GM21825 (cell line): ENCODE data around the gene BBS9.
"Not testable (repeated sequence)": the region's sequence is repeated elsewhere in the genome, so short reads cannot be mapped to it uniquely, and the experiment has no call there.

Experiments
- ATAC-seq: cut with Tn5 transposase; IDR thresholded peaks from one replicate; pipeline ENCODE4 v1.9.1; 2021; ENCODE audit warnings: mild to moderate bottlenecking, moderate library complexity; ENCODE audit not compliant: unreplicated experiment

BBS9 gene

DNA sequence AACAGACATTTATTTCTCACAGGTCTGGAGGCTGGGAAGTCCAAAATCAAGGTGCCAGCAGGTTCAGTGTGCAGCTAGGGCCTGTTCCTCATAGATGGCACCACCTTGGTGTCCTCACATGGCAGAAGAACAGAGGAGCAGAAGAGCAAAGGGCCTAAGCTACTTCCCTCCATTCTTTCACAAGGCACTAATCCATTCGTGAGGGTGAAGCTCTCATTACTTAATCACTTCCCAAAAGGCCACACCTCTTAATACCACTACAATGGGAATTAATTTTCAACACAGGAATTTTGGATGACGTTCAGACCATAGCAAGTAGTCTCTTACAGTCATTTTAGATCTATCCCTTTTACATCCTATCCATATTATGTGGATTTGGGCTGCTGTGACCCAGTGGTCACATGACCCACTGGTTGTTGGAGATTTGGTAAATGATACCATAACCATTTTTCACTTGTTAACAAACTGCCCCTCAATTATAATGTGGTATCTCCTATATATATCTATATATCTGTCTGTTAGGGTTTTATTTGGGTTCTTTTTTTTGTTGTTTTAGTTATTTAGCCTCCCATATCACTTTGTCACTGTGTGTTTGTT, 63.4 kb downstream of the BBS9 start:
- ATAC-seq, result no peak

DNA sequence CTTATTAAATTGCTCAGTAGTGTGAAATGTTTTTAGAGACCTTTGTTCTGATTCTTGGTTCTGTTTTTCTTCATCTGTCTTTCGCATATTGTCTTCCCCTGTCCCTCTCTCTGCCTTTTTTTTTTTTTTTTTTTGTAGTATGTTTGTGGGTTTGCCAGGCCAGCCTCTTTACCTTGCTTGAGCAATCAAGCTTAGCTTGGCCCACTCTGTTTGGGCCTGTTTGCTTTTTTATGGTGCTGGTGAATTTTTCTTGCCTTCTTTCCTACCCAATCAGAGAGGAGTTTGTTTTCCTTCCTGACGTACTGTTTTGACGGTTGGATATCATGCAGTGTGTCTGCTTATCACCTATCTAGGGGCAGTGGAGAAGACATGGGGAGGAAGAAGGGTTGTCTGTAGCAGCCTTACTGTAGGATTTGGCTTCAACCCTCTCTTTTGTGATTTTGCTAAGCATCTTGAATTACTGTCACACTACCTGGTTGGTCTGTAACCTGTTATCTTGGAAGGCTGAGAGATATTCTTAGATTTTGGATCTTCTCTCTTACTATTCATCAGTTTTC, 64.0 kb downstream of the BBS9 start:
- peak; percentile 47 for ATAC-seq

DNA sequence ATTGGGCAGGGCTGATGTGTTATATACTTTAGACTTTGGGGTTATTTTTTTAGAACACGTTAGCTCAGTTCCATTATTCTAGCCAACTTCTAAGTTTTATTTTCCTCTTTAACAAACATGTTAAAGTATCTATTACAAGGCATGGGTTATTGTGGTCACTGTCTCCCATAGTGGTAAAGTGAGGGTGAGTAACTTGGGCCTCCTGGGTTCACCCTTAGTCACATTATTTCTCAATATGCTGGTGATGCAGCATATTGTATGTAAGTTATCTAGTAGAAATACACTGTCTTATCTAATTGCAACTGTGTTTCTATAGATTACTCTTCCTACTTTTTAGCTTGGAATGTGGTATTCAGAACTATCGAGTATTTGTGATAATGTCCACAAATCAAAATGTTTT, 65.9 kb downstream of the BBS9 start:
- ATAC-seq, result no peak

DNA sequence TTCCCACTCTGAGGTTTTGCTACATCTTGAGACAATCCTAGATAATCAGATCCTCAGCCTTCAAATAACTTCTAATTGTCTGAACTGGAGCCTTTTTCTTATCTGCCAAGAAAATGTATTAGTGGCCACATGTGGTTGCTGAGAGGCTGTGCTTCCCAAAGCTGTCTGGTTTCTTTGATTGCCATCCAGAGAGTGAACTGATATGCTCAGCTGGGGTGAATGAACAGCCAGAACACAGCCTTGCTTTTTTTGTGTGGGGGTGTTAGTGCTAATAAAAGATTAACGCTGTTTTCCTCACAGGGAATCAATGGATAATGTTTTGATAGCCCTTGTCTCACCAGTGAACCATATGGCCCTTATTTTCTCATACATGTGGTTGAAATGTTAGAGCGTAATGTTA, 66.9 kb downstream of the BBS9 start:
- no peak for ATAC-seq

DNA sequence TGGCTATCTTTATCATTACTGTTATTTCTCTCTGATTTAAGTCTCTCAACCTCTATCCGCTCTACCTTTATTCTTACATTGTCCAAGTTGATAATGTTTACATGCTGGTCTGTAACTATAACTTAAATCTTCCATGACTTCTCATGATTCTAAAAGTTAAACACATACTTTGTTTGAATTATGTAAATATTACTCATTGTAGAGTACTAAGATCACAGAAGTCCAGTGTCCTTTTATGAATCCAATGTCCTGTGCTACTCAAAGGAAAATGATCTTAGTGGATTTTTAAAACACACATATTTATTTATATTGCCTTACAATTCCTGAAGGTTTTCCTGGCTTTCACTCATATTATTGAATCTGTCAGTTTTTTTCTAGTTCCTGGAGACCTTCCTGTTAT, 70.9 kb downstream of the BBS9 start:
- no peak for ATAC-seq

- no peak for ATAC-seq
Observed at GRCh38 chr7:33201821-33202220, 72.5 kb downstream of the BBS9 start.

DNA sequence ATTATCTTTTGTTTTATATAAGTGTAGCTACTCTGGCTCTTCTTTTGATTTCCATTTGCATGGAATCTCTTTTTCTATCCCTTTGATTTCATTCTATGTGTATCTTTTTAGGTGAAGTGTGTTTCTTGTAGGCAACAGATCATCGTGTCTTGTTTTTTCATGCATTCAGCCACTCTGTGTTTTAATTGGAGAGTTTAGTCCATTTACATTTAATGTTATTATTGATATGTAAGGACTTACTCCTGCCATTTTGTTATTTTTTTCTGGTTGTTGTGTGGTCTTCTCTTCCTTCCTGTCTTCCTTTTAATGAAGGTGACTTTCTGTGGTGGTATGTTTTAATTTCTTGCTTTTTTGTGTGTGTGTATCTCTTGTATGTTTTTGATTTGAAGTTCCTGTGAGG, 81.6 kb downstream of the BBS9 start:
- ATAC-seq, result no peak

GRCh38 chr7:33212144-33212543, 82.8 kb downstream of the BBS9 start:
- no peak for ATAC-seq

DNA sequence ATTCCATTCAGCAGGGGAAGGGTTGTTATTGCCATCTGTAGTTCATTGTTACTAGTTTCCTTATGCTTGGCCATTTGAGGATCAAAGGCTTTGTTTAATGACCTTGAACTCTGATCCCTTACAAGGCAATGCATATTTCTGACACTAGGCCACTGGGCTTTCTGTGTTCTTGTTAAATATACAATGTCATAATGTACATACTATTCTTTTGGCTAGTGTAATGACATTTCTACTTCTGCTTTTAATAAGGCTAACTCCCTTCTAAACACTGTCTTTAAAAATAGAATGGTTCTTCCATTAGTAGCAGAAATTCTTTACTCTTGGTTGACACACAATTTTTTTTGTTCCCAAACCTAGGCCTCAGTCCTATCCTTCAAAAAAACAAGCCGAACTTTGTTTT, 86.6 kb downstream of the BBS9 start:
- no peak for ATAC-seq

GRCh38 chr7:33217595-33217994, 88.2 kb downstream of the BBS9 start:
- ATAC-seq, result no peak

GRCh38 chr7:33218841-33219535, 89.6 kb downstream of the BBS9 start:
- ATAC-seq, result not testable (repeated sequence)

DNA sequence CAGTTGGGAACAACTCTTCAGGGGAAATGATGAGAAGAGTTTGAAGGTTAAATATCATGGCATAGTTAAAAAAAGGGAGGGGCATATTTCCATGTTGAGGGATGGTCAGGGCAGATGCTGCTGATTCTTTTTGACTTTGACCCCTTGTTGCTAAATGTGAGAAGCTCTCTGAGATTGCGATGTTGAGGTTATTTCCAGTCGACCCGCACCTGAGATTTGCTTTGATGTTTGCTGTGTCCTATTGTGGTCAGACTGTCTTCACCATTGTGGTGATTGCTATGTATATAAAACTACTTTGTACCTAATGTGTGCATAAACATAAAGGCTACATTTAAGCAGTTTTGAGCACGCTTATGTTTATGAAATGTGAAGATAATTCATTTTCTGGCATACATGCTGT, 90.9 kb downstream of the BBS9 start:
- ATAC-seq, result no peak

- no peak for ATAC-seq
Observed at GRCh38 chr7:33221390-33221789, 92.0 kb downstream of the BBS9 start.

GRCh38 chr7:33232632-33233145, 103.3 kb downstream of the BBS9 start:
- no peak for ATAC-seq

- ATAC-seq, result no peak
Observed at GRCh38 chr7:33233659-33234058, 104.3 kb downstream of the BBS9 start.

GRCh38 chr7:33237036-33237435, 107.7 kb downstream of the BBS9 start:
- ATAC-seq, result no peak

DNA sequence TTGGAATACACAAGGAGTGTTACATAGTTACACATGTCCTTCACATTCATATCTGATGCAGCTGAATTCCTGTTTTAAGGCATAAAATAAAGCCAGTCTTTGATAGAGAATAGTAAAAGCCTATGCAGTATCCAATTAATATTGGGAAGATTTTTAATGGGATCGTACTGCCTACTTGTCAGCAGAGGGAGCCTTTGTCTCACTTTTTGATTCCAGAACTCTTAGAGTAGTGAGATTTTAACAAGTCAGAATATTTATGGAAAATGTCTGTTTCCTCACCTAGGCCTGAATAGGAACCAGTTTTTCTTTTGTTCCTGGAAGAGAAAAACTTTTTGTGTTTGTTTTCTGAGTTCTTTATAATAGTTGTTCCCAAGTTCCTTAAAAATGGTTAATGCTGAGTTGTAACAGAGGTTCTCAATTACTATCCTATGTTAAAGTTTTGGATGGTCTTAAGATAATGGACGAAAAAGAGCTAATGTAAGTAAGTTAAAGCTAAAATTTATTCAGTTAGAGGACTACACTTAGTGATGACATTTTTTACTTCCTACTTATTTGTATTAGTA, 114.0 kb downstream of the BBS9 start:
- ATAC-seq, result no peak

- no peak for ATAC-seq
Observed at GRCh38 chr7:33248671-33249070, 119.3 kb downstream of the BBS9 start.

GRCh38 chr7:33250421-33250871, 121.1 kb downstream of the BBS9 start:
- ATAC-seq, result no peak

GRCh38 chr7:33251301-33251700, 121.9 kb downstream of the BBS9 start:
- ATAC-seq, result no peak

GRCh38 chr7:33258491-33258951, 129.2 kb downstream of the BBS9 start:
- ATAC-seq, result no peak

DNA sequence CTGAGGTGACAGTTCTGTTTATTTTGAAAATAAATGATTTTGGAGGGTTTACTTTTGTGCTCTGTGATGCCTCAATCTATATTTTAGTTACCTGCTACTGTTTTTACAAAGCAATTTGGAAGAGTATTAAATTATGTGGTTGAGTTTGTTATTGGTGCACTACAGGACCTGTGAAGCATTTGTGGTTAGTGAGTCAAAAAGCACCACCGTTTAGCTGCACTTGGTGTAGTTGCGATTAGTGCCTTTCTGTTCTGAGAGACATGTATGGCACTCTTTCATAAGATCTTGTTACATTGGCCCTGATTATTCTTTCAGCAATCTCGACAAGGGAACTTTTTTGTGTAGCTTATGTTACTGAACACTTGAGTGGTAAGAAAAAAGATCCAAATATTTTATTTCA, 132.2 kb downstream of the BBS9 start:
- ATAC-seq, result no peak
